Measurements from ENCODE around the gene DPEP1.
"Not testable (repeated sequence)": the region's sequence is repeated elsewhere in the genome, so short reads cannot be mapped to it uniquely, and the experiment has no call there.

DPEP1 gene

DNA sequence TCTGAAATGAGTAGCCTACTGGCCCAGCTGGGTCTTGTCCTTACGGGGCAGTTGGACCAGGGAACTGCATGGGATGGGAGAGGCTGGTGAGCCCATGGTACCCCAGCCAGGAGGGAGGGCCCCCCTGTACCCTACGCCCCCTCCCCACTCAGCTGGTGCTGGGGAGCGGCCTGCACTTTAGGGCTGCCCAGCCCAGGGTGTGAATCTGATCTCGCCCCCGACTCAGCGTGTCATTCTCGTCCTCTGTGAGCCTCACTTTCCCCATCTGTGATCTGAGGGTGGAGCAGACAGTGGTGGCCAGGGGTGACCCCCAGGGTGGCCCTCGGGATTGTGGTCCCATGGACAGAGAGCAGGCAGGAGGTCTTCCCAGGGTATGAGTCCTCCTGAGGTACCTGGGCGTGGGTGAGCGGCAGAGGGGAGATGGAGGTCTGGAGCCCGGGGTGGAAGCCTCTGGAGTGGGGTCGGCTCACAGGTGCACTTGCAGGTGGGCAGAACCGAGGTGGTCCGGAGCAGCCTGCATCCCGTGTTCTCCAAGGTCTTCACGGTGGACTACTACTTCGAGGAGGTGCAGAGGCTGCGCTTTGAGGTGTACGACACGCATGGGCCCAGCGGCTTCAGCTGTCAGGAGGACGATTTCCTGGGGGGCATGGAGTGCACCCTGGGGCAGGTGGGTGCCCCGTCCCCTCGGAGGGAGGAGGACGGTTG, 36.2 kb upstream of the DPEP1 start:
- no peak for DNase-seq

DNA sequence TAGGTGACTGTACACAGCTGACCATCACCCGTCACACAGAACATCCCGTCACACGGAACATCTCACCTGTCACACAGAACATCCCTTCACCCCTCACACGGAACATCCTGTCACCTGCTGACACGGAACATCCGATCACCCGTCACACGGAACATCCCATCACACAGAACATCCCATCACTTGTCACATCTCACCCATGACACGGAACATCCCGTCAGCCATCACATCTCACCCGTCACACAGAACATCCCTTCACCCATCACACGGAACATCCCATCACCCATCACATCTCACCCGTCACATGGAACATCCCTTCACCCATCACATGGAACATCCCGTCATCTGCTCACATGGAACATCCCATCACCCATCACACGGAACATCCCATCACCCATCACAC, 34.1 kb upstream of the DPEP1 start:
- DNase-seq, result no peak

DNA sequence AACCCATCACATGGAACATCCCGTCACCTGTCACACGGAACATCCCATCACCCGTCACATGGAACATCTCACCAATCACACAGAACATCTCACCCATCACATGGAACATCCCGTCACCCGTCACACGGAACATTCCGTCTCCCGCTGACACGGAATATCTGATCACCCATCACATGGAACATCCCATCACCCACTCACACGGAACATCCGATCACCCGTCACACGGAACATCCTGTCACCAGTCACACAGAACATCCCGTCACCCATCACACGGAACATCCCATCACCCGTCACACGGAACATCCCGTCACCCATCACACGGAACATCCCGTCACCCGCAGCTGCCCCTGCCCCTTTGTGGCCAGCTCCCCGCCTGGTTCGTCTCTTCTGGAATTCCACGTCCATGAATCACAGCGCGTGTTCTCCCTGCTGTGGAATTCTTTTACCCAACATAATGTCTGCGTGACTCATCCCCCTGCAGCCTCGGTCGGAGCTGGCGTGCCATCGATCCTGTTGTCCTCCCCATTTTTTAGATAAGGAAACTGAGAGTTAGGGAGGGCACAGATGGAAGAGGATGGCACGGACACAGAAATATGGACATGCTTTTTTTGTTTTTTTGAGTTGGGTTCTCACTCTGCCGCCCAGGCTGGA, 32.3 kb upstream of the DPEP1 start:
- DNase-seq, result peak; percentile 47

DNA sequence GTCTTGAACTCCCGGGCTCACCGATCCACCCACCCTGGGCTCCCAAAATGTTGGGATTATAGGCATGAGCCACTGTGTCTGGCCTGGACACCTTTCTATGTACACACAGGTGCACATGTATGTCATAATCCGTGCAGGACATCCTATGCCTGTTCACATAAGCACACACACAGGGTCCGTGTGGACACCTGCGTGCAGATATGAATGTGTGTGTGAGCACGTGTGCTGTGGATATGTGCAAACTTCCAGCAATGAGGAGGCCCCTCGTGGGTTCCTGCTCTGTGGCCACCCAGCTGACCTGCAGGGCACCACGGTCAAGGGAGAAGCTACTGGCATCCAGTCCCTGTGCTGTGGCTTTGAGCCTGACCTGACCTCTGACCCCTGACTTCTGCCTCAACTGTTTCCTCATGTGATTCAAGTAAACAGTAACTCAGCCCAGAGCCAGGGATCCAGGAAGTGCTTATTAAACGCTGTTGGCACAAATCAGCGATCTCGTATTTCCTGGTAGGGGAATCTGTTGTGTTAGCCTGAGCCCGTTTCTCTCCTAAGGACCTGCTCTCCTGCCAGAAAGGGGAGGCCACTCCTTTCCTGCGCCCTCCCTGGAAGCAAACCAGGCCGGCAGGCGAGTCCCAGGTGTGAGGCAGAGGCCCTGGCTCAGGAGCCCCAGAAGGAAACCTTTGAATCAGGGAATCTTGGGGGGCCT, 31.4 kb upstream of the DPEP1 start:
- DNase-seq, result no peak

DNA sequence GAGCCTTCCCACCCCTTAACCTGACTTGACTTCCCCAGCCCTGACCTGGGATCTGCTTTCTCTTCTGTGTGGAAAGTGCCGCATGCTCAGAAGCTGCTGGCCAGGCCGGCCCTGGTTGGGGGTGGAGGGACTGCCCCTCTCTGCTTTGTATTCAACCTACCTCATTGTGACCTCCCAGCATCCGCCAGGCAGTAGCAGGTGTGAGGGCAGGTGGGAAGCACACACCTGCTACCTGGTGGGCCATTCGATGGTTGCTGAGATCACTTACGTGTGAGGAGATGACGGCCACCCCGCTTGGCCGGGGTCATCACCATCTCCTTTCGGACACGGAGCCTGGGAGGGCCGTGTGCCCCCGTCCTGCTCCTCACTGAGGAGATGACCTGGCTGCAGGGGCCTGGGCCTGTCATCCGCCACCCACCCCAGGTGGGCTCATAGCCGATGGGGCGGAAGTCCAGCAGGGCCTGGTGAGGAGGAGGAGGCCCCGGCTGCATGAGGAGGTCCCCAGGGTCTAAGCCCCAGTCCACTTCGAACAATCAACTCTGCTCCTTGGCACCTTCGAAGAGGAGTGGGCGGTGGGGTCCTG, 30.7 kb upstream of the DPEP1 start:
- no peak for DNase-seq

DNA sequence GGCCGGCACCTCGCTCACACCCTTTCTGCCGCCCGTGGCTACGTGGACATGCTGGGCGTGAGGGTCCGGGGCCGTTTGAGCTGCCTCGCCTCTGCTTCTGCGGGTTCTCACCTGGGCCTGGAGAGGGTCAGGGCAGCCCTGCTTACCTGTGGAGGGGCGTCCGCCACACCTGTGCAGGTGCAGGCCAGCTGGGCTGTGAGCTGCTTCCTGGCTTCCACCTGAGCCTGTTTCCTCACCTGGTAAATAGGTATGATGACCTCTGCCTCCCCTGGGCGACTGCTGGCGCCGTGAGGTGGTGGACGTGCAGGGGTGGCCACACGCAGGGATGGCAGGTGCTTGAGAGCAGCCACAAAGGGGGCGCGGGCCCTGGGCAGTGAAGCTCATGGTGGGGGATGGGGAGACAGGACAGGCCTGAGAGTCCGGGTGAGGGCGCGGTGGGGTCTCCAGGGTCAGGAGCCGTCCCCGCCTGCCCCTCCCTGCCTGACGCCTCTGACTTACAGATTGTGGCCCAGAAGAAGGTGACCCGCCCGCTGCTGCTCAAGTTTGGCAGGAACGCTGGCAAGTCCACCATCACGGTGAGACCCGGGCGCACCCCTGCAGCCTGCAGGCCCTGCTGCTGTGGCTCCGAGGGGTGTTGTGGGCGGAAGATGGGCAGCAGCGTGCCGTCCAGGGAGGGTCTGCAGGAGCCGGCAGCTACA, 30.1 kb upstream of the DPEP1 start:
- DNase-seq, result no peak

DNA sequence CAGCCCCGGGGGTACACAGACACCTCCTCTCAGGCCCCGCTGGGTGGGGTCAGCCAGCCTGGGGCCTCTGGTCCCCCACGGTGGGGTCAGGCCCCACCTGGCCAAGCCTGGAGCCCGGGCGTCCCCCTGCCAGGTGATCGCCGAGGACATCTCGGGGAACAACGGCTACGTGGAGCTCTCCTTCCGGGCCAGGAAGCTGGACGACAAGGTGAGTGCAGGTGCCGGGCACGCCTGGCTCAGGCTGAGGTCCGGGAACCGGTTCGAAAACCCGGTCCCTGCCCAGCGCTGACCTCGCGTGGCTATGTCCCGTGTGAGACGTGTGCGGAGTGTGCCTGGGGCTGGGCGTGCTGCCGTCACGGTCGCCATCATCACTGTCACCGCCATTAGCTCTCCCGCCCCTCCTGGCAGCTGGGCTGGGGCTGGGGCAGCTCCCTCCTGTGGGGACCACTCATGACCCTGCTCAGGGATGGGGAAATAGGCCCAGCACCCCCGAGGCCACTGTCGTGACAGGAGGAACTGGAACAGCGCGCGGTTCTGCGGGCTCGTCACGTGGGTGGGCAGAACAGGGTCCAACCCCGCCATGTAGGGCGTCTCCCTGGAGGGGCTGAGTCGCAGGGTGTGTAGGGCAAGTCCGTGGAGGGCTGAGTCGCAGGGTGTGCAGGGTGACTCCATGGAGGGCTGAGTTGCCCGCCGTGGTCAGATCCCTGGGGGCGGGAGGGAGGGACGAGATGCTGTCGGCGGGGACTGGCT, 29.4 kb upstream of the DPEP1 start:
- DNase-seq, result no peak

DNA sequence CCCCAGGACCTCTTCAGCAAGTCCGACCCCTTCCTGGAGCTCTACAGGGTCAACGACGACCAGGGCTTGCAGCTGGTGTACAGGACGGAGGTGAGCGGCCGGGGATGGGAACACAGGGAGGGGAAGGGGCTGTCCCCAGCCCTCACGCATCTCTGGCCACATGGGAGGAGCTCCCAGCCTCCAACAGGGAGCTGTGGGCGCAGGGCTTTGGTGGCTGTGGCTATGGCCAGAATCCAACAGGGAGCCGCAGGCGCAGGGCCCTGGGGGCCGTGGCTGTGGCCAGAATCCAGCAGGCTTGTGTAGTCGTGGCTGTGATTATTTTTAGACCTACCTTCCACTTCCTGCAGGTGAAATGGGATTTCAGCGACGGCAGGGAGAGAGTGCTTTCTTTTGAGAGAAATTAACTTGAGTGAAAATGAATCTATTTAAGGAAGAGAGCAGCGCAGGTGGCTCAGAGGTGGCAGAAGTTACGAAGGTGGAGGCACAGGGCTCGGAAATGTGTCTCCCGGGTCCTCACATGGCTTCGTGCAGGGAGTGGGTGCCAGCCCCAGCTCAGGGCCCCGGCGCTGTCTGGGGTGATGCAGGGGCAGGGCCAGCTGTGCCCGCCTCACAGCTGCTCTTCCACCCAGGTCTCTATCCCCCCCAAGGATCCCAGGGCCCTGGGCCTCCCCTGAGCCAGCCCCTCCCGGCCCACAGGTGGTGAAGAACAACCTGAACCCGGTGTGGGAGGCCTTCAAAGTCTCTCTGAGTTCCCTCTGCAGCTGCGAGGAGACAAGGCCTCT, 28.5 kb upstream of the DPEP1 start:
- DNase-seq, result no peak

DNA sequence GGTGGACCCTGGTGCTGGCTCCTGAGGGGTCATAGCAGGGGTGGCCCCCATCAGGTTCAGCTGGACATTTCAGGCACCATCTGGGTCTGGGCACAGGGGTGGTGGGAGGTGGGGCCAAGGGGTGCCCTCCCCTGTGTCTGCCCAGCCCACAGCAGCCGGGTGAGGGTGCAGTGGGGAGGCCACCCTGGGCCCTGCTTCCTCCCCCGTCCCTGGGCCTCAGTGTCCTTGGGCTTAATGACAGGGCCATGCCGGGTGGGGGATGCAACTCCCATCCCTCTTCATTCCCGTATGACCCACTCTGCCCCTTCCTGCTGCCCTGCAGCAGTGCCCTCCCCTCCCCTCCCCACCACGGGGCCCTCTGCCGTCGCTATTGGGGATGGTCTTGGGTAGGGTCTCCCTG, 27.2 kb upstream of the DPEP1 start:
- no peak for DNase-seq

DNA sequence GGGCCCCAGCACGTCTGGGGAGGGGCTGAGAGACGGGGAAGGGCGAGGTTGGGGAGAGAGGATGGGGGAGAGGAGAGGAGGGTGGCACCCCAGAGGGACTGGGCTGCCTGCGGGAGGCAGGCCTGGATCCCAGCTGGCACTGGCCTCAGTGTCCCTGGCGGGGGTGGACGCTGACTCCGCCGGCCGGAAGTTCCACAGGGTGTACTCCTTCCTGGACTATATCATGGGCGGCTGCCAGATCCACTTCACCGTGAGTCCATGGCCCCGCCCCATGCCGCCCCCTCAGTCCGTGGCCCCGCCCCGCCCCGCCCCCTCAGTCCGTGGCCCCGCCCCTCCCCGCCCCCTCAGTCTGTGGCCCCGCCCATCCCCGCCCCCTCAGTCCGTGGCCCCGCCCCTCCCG, 26.6 kb upstream of the DPEP1 start:
- no peak for DNase-seq

DNA sequence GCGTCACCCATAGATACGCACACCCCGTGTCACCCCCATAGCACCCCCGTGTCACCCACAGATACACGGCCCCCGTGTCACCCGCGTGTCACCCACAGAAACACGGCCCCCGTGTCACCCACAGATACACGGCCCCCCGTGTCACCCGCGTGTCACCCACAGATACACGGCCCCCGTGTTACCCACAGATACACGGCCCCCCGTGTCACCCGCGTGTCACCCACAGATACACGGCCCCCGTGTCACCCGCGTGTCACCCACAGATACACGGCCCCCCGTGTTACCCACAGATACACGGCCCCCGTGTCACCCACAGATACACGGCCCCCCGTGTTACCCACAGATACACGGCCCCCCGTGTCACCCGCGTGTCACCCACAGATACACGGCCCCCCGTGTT, 25.8 kb upstream of the DPEP1 start:
- DNase-seq, result not testable (repeated sequence)

DNA sequence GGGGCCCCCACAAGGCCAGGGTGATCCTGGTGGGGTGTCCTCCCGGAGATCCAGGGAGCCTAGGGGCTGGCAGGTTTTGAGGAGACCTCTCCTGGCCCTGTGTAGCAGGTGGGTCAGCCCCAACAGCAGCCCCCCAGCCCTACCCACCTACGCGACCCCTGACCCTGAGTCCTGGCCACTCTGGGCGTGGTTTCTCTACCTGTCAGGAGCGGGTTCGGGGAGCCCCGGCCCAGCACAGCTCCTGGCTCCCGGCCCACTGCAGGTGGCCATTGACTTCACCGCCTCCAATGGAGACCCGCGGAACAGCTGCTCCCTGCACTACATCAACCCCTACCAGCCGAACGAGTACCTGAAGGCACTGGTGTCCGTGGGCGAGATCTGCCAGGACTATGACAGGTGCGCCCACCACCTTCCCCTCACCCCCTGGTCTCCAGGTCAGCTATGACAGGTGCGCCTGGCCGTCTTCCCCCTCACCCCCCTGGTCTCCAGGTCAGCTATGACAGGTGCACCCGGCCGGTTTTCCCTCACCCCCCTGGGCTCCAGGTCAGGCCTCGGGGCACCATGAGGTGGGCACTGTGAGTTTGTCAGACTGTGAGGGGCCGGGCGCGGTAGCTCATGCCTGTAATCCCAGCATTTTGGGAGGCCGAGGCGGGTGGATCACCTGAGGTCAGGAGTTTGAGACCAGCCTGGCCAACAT, 24.9 kb upstream of the DPEP1 start:
- DNase-seq, result no peak

DNA sequence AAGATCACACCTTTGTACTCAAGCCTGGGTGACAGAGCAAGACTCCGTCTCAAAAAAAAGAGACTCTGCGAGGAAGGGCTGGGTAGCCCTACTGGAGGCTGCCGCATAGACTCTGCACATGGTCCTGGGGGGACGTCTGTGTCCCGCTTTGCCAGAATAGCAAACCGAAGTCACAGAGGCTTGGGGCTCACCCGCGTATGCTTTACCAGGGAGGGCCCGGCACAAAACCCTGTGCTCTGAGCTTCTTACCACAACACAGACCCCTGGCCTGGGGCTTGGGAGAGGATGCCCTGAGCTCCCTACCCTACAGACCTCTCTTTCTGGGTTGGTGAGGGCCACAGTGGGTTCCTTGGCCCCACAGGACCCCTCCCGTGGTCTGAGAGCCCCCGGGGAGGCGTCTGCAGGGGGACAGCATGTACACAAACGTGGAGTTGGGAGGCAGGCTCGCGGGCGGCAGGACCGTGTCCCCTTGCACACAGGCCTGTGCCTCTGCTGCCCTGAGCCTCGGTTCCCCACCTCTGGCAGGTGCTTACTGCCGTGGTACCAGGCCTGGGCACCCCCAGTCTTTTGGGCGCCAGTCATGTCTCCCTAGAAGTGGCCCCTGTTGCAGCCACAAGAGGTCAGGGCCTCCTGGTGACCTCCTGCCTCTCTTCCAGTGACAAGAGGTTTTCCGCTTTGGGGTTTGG, 24.1 kb upstream of the DPEP1 start:
- DNase-seq, result no peak

DNA sequence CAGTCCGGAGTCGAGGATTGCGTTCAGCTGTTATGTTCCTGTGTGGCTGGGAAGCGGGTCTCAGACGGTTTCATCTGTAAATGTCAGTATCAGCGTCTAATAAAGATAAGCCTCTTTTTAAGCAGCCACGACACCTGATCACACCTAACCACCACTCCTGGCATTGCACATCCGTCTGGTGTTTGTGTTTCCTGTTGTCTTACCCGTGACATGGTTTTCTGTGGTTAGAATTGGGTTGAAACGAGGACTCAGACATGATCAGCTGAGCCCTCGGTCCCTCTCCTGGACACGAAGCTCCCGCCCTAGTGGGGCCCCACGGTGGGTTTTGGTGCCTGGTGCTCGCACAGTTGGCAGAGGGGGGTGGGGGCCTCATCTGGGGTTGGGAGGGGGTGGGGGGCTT, 19.6 kb upstream of the DPEP1 start:
- DNase-seq, result no peak

DNA sequence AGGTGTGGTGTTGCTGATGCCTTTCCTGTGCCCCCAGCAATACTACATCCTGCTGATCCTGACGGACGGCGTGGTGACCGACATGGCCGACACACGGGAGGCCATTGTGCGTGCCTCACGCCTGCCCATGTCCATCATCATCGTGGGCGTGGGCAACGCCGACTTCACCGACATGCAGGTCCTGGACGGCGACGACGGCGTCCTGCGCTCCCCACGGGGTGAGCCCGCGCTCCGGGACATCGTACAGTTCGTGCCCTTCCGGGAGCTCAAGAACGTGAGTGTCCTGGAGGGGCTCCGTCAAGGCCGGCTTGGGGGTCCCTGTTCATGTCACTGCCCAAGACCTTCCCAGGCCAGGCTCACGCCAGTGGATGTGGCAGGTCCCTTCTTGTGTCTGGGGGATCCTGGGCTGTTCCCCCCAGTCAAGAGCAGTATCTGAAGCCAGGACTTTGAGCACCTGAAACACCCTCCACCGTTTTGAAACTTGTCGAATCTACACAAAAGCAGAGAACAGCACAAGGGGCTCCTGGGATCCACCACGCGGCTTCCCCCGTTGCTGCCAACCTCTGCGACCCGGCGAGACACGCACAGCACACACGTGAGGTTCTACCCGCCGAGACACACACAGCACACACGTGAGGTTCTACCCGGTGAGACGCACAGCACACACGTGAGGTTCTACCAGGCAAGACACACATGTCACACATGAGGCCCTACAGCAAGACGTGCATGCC, 17.9 kb upstream of the DPEP1 start:
- no peak for DNase-seq

DNA sequence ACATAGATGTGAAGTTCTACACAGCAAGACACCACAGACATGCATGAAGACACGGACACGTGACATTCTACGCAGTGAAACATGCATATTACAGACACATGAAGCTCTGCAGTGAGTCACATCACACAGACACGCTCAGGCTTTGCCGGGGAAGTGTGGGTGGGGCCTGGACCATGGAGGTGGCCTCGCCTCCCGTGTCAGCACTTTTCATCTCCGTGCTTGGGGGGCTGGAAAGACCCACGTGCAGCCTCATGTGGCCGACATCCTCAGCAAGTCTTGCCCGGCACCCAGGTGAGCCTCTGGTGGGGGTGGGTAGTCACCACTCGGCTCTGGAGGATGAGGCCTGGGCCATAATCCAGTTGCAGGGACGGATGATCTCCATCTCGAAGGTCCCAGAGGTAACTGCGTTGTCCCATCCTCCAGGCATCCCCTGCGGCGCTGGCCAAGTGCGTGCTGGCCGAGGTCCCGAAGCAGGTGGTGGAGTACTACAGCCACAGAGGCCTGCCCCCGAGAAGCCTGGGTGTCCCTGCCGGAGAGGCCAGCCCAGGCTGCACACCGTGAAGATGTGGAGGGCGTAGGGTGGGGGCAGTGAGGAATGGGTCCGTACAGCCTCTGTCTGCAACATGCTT, 17.3 kb upstream of the DPEP1 start:
- DNase-seq, result no peak

DNA sequence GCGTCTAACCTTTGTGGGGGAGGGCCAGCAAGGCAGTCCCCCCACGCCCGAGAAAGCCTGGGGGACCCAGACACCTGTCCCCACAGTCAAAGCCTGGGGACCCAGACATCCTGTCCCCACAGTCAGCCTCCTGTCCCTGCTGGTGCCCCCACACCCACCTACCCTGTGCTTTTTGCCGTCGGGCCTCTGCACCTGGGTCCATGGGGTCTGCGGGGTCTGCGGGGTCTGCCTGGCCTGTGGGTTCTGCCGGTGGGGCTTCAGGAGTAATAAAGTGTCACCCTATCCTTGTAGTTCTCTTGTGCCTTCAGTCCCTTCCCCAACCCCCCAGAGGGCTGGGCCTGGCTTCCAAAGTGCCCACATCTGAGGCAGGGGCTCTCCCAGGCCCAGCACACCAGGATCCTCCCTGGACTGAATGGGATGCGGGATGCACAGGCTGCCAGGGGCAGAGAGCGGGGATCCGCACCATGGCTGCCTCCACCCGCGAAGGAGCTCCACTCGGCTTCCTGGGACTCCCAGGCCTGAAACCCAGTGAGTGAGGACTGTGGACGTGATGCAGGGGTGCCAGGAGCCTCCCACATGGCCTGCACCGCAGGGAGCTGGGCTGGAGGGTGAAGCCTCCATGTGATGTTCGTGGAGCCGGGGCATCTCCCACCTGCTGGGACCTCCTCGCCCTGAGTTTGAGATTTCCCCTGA, 16.3 kb upstream of the DPEP1 start:
- no peak for DNase-seq

DNA sequence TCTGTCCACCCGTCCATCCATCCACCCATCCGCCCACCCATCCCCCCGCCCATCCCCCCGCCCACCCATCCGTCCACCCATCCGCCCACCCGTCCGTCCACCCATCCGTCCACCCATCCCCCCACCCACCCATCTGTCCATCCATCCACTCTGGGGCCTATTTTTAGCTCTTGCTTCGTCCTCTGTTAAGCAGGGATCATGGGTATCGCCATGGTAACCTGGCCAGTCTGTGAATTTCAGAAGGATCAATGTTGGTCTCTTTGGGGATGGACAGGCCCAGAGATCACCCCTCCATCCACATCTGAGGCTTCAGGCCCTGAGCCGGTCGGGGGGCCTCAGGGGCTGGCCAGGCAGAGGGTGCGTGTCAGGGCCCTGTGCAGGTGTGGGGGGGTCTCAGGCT, 15.2 kb upstream of the DPEP1 start:
- no peak for DNase-seq

DNA sequence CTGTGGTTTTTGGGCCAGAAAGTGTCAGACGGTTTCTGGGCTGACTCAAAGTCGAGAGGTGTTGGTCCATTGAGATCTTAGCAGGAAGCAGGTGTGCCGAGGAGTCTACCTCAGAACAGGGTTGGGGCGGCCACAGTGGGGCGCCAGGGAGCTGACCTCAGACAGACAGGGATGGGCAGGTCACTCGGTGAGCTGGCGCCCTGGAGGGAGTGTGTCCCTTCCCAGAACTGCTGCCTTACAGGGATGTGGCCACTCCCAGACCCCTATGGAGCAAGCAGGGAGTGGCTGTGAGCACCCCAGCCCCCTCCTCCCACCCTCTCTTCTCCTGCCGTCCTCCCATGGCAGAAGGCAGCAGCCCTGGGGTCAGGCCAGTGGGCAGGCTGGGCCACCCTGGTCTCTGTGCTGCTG, 14.0 kb upstream of the DPEP1 start:
- no peak for DNase-seq
